Left lung (tissue), 10 donors: ENCODE measurements around the gene SURF4. TPM values are rescaled to one million over a fixed set of nuclear protein-coding genes. Genes with fewer than 3 reads are reported as not detected.
"Not testable (repeated sequence)": the region's sequence is repeated elsewhere in the genome, so short reads cannot be mapped to it uniquely, and the experiment has no call there.

Source experiments
- ATAC-seq: fragments of 200-7000 bp; cut with Tn5 transposase; one replicate; pipeline ENCODE4 v1.9.1; 2020; ENCODE audit warnings: moderate library complexity
- DNase-seq, 4 donors: peaks; one replicate each; pipeline ENCODE4 v3.0.0-alpha.2; 2013 to 2020
- H3K27ac ChIP-seq, 2 donors: fragments of 200-600 bp; sonication (generic) in 1 of 2; one replicate each; pipeline versions ENCODE4 v1.5.0 to v1.8.0; 2020 to 2021
- H3K27me3 ChIP-seq, 2 donors: fragments of 200-600 bp; sonication (generic) in 1 of 2; one replicate each; pipeline versions ENCODE4 v1.5.0 to v1.8.0; 2020 to 2021
- H3K36me3 ChIP-seq, 2 donors: fragments of 200-600 bp; sonication (generic) in 1 of 2; one replicate each; pipeline versions ENCODE4 v1.5.0 to v1.8.0; 2020 to 2021
- H3K4me1 ChIP-seq, 2 donors: fragments of 200-600 bp; one replicate each; pipeline ENCODE4 v1.8.0; 2021
- H3K4me3 ChIP-seq, 2 donors: fragments of 200-600 bp; sonication (generic) in 1 of 2; one replicate each; pipeline versions ENCODE4 v1.5.0 to v1.8.0; 2020 to 2021; ENCODE audit warnings: mild to moderate bottlenecking in 1 of 2
- H3K9me3 ChIP-seq, 2 donors: fragments of 200-600 bp; sonication (generic) in 1 of 2; one replicate each; pipeline versions ENCODE4 v1.5.0 to v1.8.0; 2020 to 2021
- CTCF ChIP-seq, 2 donors: fragments of 200-600 bp; sonication (generic) in 1 of 2; IDR thresholded peaks; one replicate each; pipeline versions ENCODE4 v1.5.0 to v1.8.0; 2021; ENCODE audit warnings: antibody characterized with exemption in 2 of 2
- intact Hi-C, 2 donors: fragments of 100-400 bp; cut with DNase I; formaldehyde crosslinking; loops; one replicate each; pipeline versions ENCODE4 v1.11.2 to v1.14.2; 2022
- polyA plus RNA-seq, 6 donors: library from polyadenylated mRNA; unstranded; fragments of 120-200 nt; gene quantifications; one replicate each; pipeline ENCODE4 v1.2.1, GENCODE V29; 2013; ENCODE audit not compliant: insufficient read length in 6 of 6
- total RNA-seq, 2 donors: library from RNA; stranded (reverse); fragmentation: NEBNext Ultra II Directional; extraction: Animal tissue kit (Norgen Biotek cat#: 25700); gene quantifications; one replicate each; pipeline ENCODE4 v1.2.1, GENCODE V29; 2021
- donor health status: DM: no; HTN: yes; CAD: no.
- donor health status: DM: no; HTN: no; CAD: no.

SURF4 gene
- total and polyA plus RNA-seq, 8 donors = 117 to 252 (median 132) TPM

DNA sequence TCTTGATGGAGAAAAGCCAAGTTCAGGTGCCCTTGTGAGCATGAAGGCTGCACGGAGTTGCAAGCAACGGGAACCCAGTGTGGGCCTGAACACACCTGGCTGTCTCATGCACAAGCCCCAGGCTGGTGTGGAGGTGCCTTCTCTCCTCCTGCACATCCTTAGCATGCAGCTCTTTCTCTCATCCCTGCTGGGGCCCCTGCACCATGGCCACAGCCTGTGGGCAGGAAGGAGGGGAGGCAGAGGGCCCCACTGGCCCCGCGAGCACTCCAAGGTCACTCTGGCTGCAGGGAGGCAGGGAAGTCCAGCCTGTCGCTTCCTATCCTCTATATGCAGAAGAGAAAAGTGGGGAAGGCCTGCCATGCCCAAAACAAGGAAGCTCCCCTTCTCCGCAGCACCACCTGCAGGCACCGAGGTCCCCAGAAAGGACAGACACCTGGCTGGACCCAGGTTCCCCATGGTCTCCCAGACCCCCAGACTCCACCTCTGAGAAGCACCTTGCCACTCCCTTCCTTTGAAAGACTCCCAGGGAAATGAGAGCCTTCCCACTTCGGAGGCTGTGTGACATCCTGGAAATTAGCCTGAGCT lies 18.9 kb upstream of the SURF4 start:
- ATAC-seq (no peak), DNase-seq (peak in 1 of 4 donors; percentile 49)
- Histone ChIP-seq H3K4me1 (no peaks in the 10 kb centered on the region), H3K9me3 (no peaks in the 10 kb centered on the region), H3K36me3 (no peaks in the 10 kb centered on the region), H3K4me3 (no peak overlapping the region), H3K27ac (no peak overlapping the region), H3K27me3 (peaks cover 0 to 52% of the 10 kb centered on the region in 2 donors)
- TF ChIP-seq CTCF (IDR thresholded peaks at IDR 0.05) = no peak
- intact Hi-C loops = no loop called here

GRCh38 chr9:133393399-133393798 lies 17.5 kb upstream of the SURF4 start:
- ATAC-seq = no peak
- no peaks in the 10 kb centered on the region for H3K36me3 ChIP-seq

DNA sequence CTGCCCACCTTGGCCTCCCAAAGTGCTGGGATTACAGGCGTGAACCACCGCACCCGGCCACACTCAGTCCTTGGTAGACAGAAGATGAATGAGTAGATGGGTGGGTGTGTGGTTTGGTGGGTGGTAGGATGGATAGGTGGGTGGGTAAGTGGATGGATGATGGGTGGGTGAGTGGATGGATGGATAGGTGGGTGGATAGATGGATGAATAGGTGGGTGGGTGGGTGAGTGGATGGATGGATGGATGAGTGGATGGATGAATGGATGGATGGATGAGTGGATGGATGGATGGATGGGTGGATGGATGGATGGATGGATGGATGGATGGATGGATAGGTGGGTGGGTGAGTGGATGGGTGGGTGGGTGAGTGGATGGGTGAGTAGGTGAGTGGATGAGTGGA lies 16.4 kb upstream of the SURF4 start:
- H3K4me3 ChIP-seq, H3K9me3 ChIP-seq, DNase-seq, H3K4me1 ChIP-seq, H3K27ac ChIP-seq, intact Hi-C loops, ATAC-seq, H3K36me3 ChIP-seq: not testable (repeated sequence)
- H3K27me3 ChIP-seq = peaks cover 0 to 46% of the 10 kb centered on the region in 2 donors

More at GRCh38 chr9:133393399-133393798, 17.5 kb upstream of the SURF4 start:
- Histone ChIP-seq H3K27ac (no peak overlapping the region), H3K9me3 (no peaks in the 10 kb centered on the region), H3K27me3 (peaks cover 0 to 52% of the 10 kb centered on the region in 2 donors), H3K4me1 (no peaks in the 10 kb centered on the region), H3K4me3 (no peak overlapping the region)
- intact Hi-C loops = no loop called here
- TF ChIP-seq CTCF (IDR thresholded peaks at IDR 0.05) = no peak
- no peak for DNase-seq

DNA sequence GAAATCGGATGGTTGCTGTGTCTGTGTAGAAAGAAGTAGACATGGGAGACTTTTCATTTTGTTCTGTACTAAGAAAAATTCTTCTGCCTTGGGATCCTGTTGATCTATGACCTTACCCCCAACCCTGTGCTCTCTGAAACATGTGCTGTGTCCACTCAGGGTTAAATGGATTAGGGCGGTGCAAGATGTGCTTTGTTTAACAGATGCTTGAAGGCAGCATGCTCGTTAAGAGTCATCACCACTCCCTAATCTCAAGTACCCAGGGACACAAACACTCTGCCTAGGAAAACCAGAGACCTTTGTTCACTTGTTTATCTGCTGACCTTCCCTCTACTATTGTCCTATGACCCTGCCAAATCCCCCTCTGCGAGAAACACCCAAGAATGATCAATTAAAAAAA lies 15.6 kb upstream of the SURF4 start:
- ATAC-seq = peak; percentile 65

GRCh38 chr9:133390713-133391112 lies 14.9 kb upstream of the SURF4 start:
- TF ChIP-seq CTCF (IDR thresholded peaks at IDR 0.05) = no peak
- no peaks in the 10 kb centered on the region for H3K4me1 ChIP-seq
- ATAC-seq (no peak), DNase-seq (no peak)
- no peak overlapping the region for H3K27ac ChIP-seq
- peaks cover 0 to 30% of the 10 kb centered on the region in 2 donors for H3K27me3 ChIP-seq
- H3K9me3 ChIP-seq = no peaks in the 10 kb centered on the region
- no peaks in the 10 kb centered on the region for H3K36me3 ChIP-seq
- intact Hi-C loops = no loop called here
- no peak overlapping the region for H3K4me3 ChIP-seq

More for the DNA sequence above, 15.6 kb upstream of the SURF4 start:
- H3K9me3 ChIP-seq, H3K4me1 ChIP-seq, H3K36me3 ChIP-seq, H3K4me3 ChIP-seq, intact Hi-C loops, DNase-seq, H3K27ac ChIP-seq: not testable (repeated sequence)
- H3K27me3 ChIP-seq = peaks cover 0 to 37% of the 10 kb centered on the region in 2 donors

DNA sequence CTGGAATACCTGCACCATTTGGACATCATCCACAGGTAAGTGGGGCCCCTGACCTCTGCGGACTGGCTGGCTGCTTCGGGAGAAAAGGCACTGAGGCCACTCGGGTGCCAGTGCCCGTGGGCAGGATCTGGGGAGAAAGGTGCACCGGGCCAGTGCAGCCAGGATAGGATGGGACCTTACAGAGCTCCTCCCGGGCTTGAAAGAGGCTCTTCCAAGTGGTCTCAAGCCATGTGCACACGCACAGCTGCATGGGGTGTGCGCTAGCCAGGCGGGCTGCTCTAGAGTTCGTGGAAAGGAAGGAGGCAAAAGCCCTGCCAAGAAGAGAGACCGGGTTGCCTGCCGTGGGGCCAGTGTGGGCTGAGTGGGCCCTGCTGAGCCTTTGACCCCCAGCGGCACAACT lies 13.7 kb upstream of the SURF4 start:
- Histone ChIP-seq H3K9me3 (no peaks in the 10 kb centered on the region), H3K36me3 (no peaks in the 10 kb centered on the region), H3K27me3 (peaks cover 0 to 18% of the 10 kb centered on the region in 2 donors), H3K4me1 (no peaks in the 10 kb centered on the region), H3K27ac (no peak overlapping the region), H3K4me3 (no peak overlapping the region)
- ATAC-seq = no peak
- DNase-seq = peak in 1 of 4 donors; percentile 49
- no peak for TF ChIP-seq CTCF (IDR thresholded peaks at IDR 0.05)
- intact Hi-C loops = no loop called here
